ENCODE data around the gene GUCY2F.

Gene GUCY2F

GRCh38 chrX:109360301-109360700 is 121.6 kb downstream of the GUCY2F start:
- no peak for TF ChIP-seq CTCF (conservative IDR thresholded peaks at IDR 0.05; ENCODE audit: low read length)
- H3K4me3 ChIP-seq (ENCODE audit: low read length): no peak overlapping the region
- DNase-seq (ENCODE audit: low read depth): no peak

GRCh38 chrX:109357706-109358105 is 124.2 kb downstream of the GUCY2F start:
- no peak for DNase-seq (ENCODE audit: low read depth)
- no peak for TF ChIP-seq CTCF (conservative IDR thresholded peaks at IDR 0.05; ENCODE audit: low read length)
- no peak overlapping the region for H3K4me3 ChIP-seq (ENCODE audit: low read length)

DNA sequence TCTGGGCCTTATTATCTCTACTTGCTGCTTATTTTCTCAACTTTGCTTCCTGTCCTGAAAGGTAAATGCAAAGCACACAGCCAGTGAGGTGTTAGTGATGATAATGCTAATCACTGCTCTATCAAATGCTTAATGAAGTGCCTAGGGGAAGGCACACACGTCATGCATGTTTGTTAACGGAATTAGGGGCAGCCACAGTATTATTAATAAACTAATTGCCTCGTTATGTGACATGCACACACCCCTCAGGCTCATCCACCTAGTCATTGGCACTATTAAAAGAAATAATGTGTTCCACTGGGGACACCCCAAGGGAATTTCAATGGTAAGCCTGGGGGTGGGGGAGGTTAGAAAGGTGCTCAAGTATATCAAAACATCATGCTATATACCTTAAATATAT is 125.2 kb downstream of the GUCY2F start:
- no peak for TF ChIP-seq CTCF (conservative IDR thresholded peaks at IDR 0.05; ENCODE audit: low read length)
- no peak for DNase-seq (ENCODE audit: low read depth)
- H3K4me3 ChIP-seq (ENCODE audit: low read length): no peak overlapping the region

DNA sequence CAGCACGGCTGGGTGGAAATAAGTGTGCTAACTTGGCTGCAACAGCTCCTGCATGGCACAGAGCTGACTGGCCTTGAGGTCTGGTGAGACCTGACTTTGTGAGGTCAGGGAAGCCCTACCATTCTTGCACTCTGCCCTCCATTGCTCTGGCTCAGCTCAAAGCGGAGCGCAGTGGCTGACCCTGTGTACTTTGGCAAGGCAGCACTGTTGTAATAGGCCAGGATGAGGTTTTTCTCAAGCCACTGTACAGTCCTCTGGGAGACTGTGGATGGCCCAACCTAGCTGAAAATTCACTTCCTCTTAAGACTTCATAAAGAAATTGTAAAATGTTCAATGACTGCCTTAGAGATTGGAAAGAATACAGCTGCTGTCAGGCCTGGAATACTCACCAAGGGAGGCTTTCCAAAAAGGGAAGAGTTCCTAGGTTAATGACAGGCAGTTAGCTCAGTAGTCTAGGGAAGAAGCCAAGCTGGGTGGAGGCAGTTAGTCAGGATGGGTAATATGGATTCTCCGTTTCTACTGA is 129.8 kb downstream of the GUCY2F start:
- DNase-seq (ENCODE audit: low read depth): peak; percentile 25
- no peak for TF ChIP-seq CTCF (conservative IDR thresholded peaks at IDR 0.05; ENCODE audit: low read length)

DNA sequence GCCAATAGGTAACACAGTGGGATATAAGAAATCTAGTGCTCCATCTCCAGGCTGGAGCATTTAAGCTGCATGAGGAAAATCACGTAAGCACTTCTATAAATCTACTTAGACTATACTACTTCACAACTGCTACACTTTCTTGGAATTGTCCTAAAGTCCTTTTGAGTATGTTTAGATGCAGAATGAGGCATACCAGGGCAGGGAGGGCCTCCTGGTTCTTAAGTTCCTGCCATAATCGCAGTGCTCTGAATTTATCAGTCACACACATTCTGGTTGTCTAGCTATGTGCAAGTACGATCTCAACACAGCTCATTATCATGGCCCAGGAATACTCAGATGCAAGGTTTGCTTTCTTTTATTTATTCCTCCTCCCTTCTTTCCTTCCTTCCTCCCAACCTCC is 130.3 kb downstream of the GUCY2F start:
- no peak for DNase-seq (ENCODE audit: low read depth)
- no peak for TF ChIP-seq CTCF (conservative IDR thresholded peaks at IDR 0.05; ENCODE audit: low read length)
- no peak overlapping the region for H3K4me3 ChIP-seq (ENCODE audit: low read length)

More for the DNA sequence above, 129.8 kb downstream of the GUCY2F start:
- H3K4me3 ChIP-seq (ENCODE audit: low read length): no peak overlapping the region

GRCh38 chrX:109350551-109350950 is 131.3 kb downstream of the GUCY2F start:
- no peak for DNase-seq (ENCODE audit: low read depth)
- no peak overlapping the region for H3K4me3 ChIP-seq (ENCODE audit: low read length)
- TF ChIP-seq CTCF (conservative IDR thresholded peaks at IDR 0.05; ENCODE audit: low read length): no peak

GRCh38 chrX:109350051-109350450 is 131.8 kb downstream of the GUCY2F start:
- DNase-seq (ENCODE audit: low read depth): no peak
- TF ChIP-seq CTCF (conservative IDR thresholded peaks at IDR 0.05; ENCODE audit: low read length): no peak
- H3K4me3 ChIP-seq (ENCODE audit: low read length): no peak overlapping the region
